VCaP (cell line): ENCODE results near the gene SERPINE1.
"Not testable (repeated sequence)": the region's sequence is repeated elsewhere in the genome, so short reads cannot be mapped to it uniquely, and the experiment has no call there.

Experiments used
- H3K27ac ChIP-seq: fragments of 450-650 bp; 2 replicates; pipeline ENCODE4 v1.5.1; 2017
- TF ChIP-seq, protein P1 (sequence below): fragments of 450-650 bp; conservative IDR thresholded peaks from 2 replicates; pipeline ENCODE4 v1.5.1; 2017; ENCODE audit warnings: mild to moderate bottlenecking, moderate library complexity

SERPINE1 gene

DNA sequence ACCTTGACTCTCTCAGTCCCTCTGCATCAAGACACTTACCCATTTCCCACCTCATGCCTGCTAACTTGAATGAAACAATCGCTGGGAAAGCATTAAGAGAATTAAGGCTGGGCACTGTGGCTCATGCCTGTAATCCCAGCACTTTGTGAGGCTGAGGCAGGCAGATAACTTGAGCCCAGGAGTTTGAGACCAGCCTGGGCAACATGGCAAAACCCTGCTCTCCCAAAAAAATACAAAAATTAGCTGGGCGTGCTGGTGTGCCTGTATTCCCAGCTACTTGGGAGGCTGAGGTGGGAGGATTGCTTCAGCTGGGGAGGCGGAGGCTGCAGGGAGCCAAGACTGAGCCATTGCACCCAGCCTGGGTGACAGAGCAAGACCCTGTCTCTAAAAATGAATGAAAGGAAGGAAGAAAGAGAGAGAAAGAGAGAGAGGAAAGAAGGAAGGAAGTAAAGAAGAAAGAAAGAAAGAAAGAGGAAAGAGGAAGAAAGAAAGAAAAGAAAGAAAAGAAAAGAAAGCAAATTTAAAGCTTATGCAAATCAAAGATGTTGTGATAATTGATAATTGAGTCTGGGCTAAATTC lies 646 bp downstream of the SERPINE1 start:
- TF ChIP-seq, protein P1, sequence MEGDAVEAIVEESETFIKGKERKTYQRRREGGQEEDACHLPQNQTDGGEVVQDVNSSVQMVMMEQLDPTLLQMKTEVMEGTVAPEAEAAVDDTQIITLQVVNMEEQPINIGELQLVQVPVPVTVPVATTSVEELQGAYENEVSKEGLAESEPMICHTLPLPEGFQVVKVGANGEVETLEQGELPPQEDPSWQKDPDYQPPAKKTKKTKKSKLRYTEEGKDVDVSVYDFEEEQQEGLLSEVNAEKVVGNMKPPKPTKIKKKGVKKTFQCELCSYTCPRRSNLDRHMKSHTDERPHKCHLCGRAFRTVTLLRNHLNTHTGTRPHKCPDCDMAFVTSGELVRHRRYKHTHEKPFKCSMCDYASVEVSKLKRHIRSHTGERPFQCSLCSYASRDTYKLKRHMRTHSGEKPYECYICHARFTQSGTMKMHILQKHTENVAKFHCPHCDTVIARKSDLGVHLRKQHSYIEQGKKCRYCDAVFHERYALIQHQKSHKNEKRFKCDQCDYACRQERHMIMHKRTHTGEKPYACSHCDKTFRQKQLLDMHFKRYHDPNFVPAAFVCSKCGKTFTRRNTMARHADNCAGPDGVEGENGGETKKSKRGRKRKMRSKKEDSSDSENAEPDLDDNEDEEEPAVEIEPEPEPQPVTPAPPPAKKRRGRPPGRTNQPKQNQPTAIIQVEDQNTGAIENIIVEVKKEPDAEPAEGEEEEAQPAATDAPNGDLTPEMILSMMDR = no peak

GRCh38 chr7:101128040-101128834 lies 1.3 kb downstream of the SERPINE1 start:
- TF ChIP-seq, protein P1 = no peak
- no peak overlapping the region for H3K27ac ChIP-seq

More for the DNA sequence above, 646 bp downstream of the SERPINE1 start:
- no peak overlapping the region for H3K27ac ChIP-seq

- H3K27ac ChIP-seq = no peak overlapping the region
- TF ChIP-seq, protein P1 = no peak
Measured at GRCh38 chr7:101129603-101130117, 2.8 kb downstream of the SERPINE1 start.

GRCh38 chr7:101132626-101133600 lies 6.0 kb downstream of the SERPINE1 start:
- H3K27ac ChIP-seq = not testable (repeated sequence)

GRCh38 chr7:101133621-101134398 lies 6.9 kb downstream of the SERPINE1 start:
- TF ChIP-seq, protein P1 = no peak
- H3K27ac ChIP-seq = no peak overlapping the region

GRCh38 chr7:101134399-101134980 lies 7.6 kb downstream of the SERPINE1 start:
- TF ChIP-seq, protein P1 = no peak
- no peak overlapping the region for H3K27ac ChIP-seq

DNA sequence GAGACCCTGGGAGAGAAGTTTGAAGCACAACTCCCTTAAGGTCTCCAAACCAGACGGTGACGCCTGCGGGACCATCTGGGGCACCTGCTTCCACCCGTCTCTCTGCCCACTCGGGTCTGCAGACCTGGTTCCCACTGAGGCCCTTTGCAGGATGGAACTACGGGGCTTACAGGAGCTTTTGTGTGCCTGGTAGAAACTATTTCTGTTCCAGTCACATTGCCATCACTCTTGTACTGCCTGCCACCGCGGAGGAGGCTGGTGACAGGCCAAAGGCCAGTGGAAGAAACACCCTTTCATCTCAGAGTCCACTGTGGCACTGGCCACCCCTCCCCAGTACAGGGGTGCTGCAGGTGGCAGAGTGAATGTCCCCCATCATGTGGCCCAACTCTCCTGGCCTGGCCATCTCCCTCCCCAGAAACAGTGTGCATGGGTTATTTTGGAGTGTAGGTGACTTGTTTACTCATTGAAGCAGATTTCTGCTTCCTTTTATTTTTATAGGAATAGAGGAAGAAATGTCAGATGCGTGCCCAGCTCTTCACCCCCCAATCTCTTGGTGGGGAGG lies 10.8 kb downstream of the SERPINE1 start:
- peak overlapping the region; percentile 34 for H3K27ac ChIP-seq
- TF ChIP-seq, protein P1 = no peak
